GM12891 (cell line): ENCODE data around the gene CAPN2.

Experiments used
- DNase-seq: peaks from one replicate; pipeline ENCODE4 v3.0.0; 2011; ENCODE audit warnings: low spot score; ENCODE audit not compliant: insufficient read length
- FAIRE-seq: peaks from 2 replicates; lab custom pipeline; 2011; peaks lifted over from hg19 to GRCh38; lab: Jason Lieb, UNC
- PAX5 ChIP-seq: IDR thresholded peaks from 2 replicates; pipeline ENCODE4 v1.6.1; 2011; ENCODE audit warnings: low read length, moderate library complexity, mild to moderate bottlenecking; ENCODE audit not compliant: insufficient read depth, severe bottlenecking
- POLR2A ChIP-seq: IDR thresholded peaks from 2 replicates; pipeline ENCODE4 v1.6.1; 2011; ENCODE audit warnings: low read depth, low read length, control low read depth
- POLR2AphosphoS5 ChIP-seq: IDR thresholded peaks from 2 replicates; pipeline ENCODE4 v1.6.1; 2011; ENCODE audit warnings: low read depth, low read length, control low read depth
- POU2F2 ChIP-seq: IDR thresholded peaks from 2 replicates; pipeline ENCODE4 v1.6.1; 2011; ENCODE audit warnings: low read depth, mild to moderate bottlenecking, control low read depth, low read length, moderate library complexity
- SPI1 ChIP-seq: IDR thresholded peaks from 2 replicates; pipeline ENCODE4 v1.6.1; 2011; ENCODE audit warnings: low read depth, low read length, control low read depth
- TAF1 ChIP-seq: IDR thresholded peaks from 2 replicates; pipeline ENCODE4 v1.6.1; 2011; ENCODE audit warnings: low read depth, low read length, control low read depth

The CAPN2 gene

DNA sequence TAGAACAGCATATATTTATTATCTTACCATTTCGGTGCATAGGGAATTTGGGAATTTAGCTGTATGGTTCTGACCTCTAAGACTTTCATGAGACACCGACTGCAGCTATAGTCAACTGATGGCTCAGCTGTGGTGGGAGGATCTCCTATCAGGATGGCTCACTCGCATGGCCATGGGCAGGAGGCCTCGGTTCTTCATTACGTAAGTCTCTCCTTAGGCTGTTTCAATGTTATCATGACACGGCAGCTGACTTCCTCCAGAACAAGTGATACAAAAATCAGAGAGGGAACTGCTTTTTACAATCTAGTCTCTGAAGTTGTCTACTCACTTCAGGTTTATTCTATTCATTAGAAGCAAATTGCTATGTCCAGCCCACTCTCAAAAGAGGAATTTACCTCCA is 33.5 kb upstream of the CAPN2 start:
- no peak for TF ChIP-seq POU2F2
- TF ChIP-seq POLR2A = no peak
- TF ChIP-seq POLR2AphosphoS5 = no peak
- TF ChIP-seq PAX5 = no peak
- no peak for TF ChIP-seq TAF1
- TF ChIP-seq SPI1 = no peak
- FAIRE-seq (no peak), DNase-seq (no peak)

- DNase-seq (no peak), FAIRE-seq (no peak)
- TF ChIP-seq POLR2AphosphoS5 (no peak), TAF1 (no peak), POU2F2 (no peak), POLR2A (no peak), SPI1 (no peak), PAX5 (no peak)
Observed at GRCh38 chr1:223680188-223680587, 32.2 kb upstream of the CAPN2 start.

- no peak for DNase-seq
- TF ChIP-seq TAF1 (no peak), PAX5 (no peak)
- no peak for FAIRE-seq
Observed at GRCh38 chr1:223682502-223682901, 29.8 kb upstream of the CAPN2 start.

DNA sequence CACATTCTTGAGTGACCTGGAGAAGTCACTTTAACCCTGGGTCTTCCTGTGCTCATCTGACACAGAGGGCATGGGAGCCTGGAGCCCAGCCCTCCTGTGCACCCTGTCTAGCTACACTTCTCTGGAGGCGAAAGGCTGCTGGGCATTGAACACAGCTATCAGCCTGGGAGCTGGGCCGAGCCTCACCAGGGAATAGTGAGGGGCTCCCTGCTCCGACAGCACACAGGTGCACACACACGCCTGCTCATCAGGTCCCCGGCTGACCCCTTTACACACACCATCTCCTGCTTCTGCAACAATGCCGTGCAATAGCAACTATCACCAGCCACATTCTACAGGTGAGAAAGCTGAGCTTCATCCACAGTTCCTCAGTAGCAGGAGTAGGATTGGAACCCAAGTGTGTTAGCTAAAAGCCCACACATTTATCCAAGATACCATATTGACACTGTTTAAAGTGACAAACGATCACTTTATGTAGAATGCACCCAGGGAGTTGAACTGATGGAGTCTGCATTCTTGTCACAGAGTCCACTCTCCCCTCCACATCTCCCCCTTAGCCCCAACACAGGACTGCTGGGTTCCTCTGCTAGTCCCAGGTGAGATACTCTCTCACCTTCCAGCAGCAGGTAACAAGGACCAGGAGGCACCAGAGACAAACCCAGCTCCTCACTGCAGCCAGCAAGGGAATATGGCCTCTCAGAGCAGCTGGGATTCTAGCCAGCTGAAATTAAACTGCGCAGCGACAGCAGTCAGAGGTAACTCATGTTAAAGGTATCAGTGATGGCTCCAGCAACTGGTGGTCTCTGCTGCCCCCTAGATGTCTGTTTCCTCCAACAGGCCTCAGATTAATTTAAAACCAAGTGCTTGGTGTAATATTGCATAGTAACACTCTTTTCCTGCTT is 28.5 kb upstream of the CAPN2 start:
- no peak for DNase-seq
- peak; percentile 59 for FAIRE-seq
- TF ChIP-seq PAX5 = no peak
- TF ChIP-seq POU2F2 = no peak
- no peak for TF ChIP-seq TAF1
- TF ChIP-seq POLR2A = no peak
- no peak for TF ChIP-seq POLR2AphosphoS5

DNA sequence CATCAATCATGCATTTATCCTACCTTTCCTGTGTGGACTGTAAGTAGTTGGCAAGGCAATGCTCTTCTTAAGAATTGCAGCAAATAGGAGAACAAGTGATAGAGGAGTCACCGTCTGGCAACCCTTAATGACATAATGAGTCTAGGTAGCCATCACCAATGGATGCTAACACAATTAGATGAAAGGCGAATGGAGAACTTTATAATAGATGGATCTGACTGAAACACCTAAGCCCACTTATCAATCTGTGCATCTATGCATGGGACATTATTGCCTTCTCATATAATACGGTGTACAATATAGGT is 27.9 kb upstream of the CAPN2 start:
- DNase-seq = no peak
- no peak for FAIRE-seq
- TF ChIP-seq TAF1 (no peak), POLR2AphosphoS5 (no peak), POU2F2 (no peak), SPI1 (no peak), PAX5 (no peak), POLR2A (no peak)

- no peak for TF ChIP-seq PAX5
- TF ChIP-seq POU2F2 = no peak
- no peak for TF ChIP-seq POLR2A
- TF ChIP-seq SPI1 = no peak
- no peak for TF ChIP-seq TAF1
- TF ChIP-seq POLR2AphosphoS5 = no peak
- no peak for DNase-seq
- FAIRE-seq = no peak
Observed at GRCh38 chr1:223691121-223691520, 21.2 kb upstream of the CAPN2 start.

DNA sequence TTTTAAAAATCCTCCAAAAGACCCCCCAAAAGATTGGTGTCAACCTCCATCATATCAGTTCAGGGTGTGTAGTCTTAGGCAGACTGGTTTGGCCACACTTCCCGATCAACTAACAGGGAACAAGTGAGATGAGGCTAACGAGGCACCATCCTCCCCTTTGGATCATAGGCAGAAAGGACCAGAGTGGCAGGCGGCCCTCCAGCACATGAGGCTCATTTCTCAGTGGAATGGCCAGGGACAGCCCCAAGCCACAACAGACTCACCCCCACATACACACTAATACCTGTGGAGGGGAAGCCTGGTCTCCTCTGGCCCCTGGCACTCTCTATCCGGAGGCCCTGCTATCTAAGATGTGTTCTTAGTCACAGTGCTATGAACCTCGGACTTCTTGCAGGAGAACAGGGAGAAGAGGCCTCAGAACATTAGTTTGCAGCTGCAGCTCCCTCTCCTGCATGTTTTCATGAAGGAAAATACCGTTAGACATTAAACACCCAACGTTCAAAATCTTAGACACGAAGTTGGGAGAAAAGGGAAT is 17.3 kb upstream of the CAPN2 start:
- FAIRE-seq (no peak), DNase-seq (no peak)
- TF ChIP-seq POLR2A = no peak
- TF ChIP-seq PAX5 = no peak
- TF ChIP-seq POU2F2 = no peak
- TF ChIP-seq TAF1 = no peak
- TF ChIP-seq SPI1 = no peak
- TF ChIP-seq POLR2AphosphoS5 = no peak

DNA sequence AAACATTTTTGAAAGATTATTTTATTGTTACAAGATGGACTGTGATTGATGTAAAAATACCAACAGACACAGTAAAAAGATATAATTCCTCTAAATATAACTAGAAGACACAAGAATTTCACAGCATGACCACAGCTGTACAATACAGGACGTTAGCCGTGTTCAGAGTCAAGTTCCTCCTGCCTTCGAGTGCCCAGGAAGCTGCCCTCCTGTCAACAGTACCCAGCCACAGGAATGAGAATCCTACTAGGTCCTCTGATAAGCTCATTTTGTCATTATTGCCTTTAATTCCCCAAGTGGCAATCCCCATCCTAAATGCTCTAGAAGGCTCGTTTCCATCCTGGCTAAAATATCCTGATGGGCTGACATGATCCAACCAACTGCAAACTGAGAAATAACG is 16.4 kb upstream of the CAPN2 start:
- FAIRE-seq (no peak), DNase-seq (no peak)
- TF ChIP-seq POLR2AphosphoS5 (no peak), PAX5 (no peak), SPI1 (no peak), POLR2A (no peak), TAF1 (no peak), POU2F2 (no peak)

- DNase-seq (no peak), FAIRE-seq (no peak)
- TF ChIP-seq TAF1 = no peak
- no peak for TF ChIP-seq POLR2AphosphoS5
- TF ChIP-seq POU2F2 = no peak
- no peak for TF ChIP-seq SPI1
- TF ChIP-seq POLR2A = no peak
- TF ChIP-seq PAX5 = no peak
Observed at GRCh38 chr1:223700388-223700918, 11.9 kb upstream of the CAPN2 start.

- DNase-seq = no peak
- TF ChIP-seq POU2F2 = no peak
- TF ChIP-seq POLR2AphosphoS5 = no peak
- TF ChIP-seq POLR2A = no peak
- no peak for TF ChIP-seq SPI1
- no peak for TF ChIP-seq TAF1
- TF ChIP-seq PAX5 = no peak
- no peak for FAIRE-seq
Observed at GRCh38 chr1:223700942-223701637, 11.2 kb upstream of the CAPN2 start.
